ENCODE measurements around the gene CD300LB.
"Not testable (repeated sequence)": the region's sequence is repeated elsewhere in the genome, so short reads cannot be mapped to it uniquely, and the experiment has no call there.

CD300LB gene

DNA sequence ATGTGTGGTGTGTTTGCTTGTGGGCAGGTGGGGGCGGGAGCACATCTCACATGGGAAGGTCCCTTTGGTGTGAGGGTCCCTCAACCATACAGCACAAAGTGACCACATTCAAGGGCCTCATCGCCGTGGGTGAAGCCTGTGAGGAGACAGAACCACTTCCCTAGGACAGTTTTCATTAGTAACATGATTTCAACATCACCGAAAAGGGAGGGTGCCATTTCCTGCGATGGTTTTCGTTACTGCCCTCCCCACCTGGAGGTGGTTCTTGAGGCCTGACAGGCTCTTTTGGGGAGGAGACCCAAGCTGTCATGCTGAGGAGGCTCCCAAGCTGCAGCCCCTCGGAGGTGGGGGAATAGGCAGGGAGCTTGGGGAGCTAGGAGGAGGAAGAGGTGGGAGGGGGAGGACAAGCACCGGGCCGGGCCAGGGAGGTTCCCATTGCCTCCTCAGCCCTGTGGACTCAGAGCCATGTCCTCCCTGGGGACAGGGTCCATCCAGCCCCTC is 9.5 kb downstream of the CD300LB start:
- Histone ChIP-seq H4K20me1 (ENCODE audit: low read depth, low read length) (no peaks in the 10 kb centered on the region), H3K9me2 (replicated peaks; ENCODE audit: insufficient read depth, low read length) (no peaks in the 10 kb centered on the region), H3K27ac (ENCODE audit: low read depth, low read length) (no peak overlapping the region), H3F3A (ENCODE audit: insufficient read depth) (no peaks in the 10 kb centered on the region), H3K9ac (ENCODE audit: low read length) (no peak overlapping the region), H3K27me3 (ENCODE audit: low read length) (no peaks in the 10 kb centered on the region), H3K4me2 (ENCODE audit: low read depth, low read length, poor library complexity, severe bottlenecking) (no peak overlapping the region), H2AFZ (ENCODE audit: low read depth, low read length, severe bottlenecking) (no peak overlapping the region), H3K9me3 (ENCODE audit: insufficient read depth, low read length) (peaks cover 5% of the 10 kb centered on the region; the same call in 1 of the 2 replicates), H3K36me3 (ENCODE audit: low read length) (no peaks in the 10 kb centered on the region), H3K4me3 (ENCODE audit: insufficient read depth, low read length, poor library complexity, severe bottlenecking) (no peak overlapping the region), H3K79me2 (ENCODE audit: insufficient read depth, low read length) (no peaks in the 10 kb centered on the region)
- TF ChIP-seq, protein P1, sequence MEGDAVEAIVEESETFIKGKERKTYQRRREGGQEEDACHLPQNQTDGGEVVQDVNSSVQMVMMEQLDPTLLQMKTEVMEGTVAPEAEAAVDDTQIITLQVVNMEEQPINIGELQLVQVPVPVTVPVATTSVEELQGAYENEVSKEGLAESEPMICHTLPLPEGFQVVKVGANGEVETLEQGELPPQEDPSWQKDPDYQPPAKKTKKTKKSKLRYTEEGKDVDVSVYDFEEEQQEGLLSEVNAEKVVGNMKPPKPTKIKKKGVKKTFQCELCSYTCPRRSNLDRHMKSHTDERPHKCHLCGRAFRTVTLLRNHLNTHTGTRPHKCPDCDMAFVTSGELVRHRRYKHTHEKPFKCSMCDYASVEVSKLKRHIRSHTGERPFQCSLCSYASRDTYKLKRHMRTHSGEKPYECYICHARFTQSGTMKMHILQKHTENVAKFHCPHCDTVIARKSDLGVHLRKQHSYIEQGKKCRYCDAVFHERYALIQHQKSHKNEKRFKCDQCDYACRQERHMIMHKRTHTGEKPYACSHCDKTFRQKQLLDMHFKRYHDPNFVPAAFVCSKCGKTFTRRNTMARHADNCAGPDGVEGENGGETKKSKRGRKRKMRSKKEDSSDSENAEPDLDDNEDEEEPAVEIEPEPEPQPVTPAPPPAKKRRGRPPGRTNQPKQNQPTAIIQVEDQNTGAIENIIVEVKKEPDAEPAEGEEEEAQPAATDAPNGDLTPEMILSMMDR (IDR thresholded peaks at IDR 0.05; ENCODE audit: insufficient read depth, low read length, poor library complexity, severe bottlenecking) = no peak
- TF ChIP-seq EZH2phosphoT487 (conservative IDR thresholded peaks at IDR 0.05; ENCODE audit: low read length) = no peak

DNA sequence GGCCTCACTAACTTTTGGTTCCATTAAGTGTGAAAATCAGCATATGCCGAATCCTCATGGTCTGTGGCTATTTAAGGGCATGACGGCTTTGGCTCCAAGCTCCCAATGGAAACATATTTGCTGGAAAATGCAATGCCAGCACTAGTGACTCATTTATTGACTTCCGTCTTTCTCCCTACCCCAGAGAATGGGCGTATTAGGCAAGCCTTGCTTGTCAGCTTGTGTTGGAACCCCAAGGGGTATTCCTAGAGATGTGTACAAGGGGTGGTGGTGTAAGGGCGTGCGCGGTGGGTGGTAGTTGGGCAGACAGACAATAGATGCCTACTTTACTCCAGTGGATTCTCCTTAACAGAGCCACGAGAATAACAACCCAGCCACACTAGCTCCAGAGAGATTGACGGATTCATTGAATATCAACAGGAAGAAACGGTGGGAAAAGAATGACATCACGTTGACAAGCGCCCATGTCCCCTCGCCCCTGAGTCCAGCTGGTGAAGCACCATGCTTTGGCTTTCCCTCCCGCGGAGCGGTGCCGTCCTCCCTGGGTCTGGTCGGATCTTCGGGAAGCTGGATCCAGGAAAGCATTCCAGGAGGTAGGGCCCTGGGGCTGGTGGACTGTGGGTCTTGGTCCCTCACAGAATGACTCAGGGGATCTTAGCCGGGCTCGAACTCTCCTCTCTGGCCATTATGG is 10.3 kb downstream of the CD300LB start:
- no peaks in the 10 kb centered on the region for H3K27me3 ChIP-seq (ENCODE audit: low read length)
- TF ChIP-seq, protein P1 (IDR thresholded peaks at IDR 0.05; ENCODE audit: insufficient read depth, low read length, poor library complexity, severe bottlenecking) = no peak
- TF ChIP-seq EZH2phosphoT487 (conservative IDR thresholded peaks at IDR 0.05; ENCODE audit: low read length) = no peak

DNA sequence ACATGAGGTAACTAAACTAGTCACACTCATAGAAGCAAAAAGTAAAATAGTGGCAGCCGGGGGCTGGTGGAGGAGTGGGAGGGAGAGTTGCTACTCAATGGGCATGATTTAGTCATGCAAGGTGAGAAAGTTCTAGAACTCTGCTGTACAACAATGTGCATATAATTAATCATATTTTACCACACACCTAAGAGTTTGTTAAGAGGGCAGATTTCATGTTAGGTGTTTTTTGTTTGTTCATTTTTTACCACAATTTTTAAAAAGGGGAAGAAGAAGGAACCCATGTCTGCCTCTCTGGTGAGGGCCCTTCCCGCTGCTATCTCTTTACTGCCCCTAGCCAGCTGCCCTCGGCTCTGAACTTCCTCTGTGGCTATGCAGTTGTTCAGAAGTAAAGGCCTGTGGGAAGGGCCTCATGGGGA is 11.2 kb downstream of the CD300LB start:
- Histone ChIP-seq H3K36me3 (ENCODE audit: low read length) (no peaks in the 10 kb centered on the region), H3F3A (ENCODE audit: insufficient read depth) (no peaks in the 10 kb centered on the region), H3K27me3 (ENCODE audit: low read length) (no peaks in the 10 kb centered on the region), H3K27ac (ENCODE audit: low read depth, low read length) (no peak overlapping the region), H3K9me3 (ENCODE audit: insufficient read depth, low read length) (peaks cover 5% of the 10 kb centered on the region; the same call in 1 of the 2 replicates), H3K4me2 (ENCODE audit: low read depth, low read length, poor library complexity, severe bottlenecking) (no peak overlapping the region), H3K79me2 (ENCODE audit: insufficient read depth, low read length) (no peaks in the 10 kb centered on the region), H3K9ac (ENCODE audit: low read length) (no peak overlapping the region), H2AFZ (ENCODE audit: low read depth, low read length, severe bottlenecking) (no peak overlapping the region), H3K4me3 (ENCODE audit: insufficient read depth, low read length, poor library complexity, severe bottlenecking) (no peak overlapping the region), H3K9me2 (replicated peaks; ENCODE audit: insufficient read depth, low read length) (no peaks in the 10 kb centered on the region), H4K20me1 (ENCODE audit: low read depth, low read length) (no peaks in the 10 kb centered on the region)
- TF ChIP-seq, protein P1 (IDR thresholded peaks at IDR 0.05; ENCODE audit: insufficient read depth, low read length, poor library complexity, severe bottlenecking) = no peak
- TF ChIP-seq EZH2phosphoT487 (conservative IDR thresholded peaks at IDR 0.05; ENCODE audit: low read length) = no peak

More for the DNA sequence above, 10.3 kb downstream of the CD300LB start:
- no peak overlapping the region for H3K9ac ChIP-seq (ENCODE audit: low read length)
- no peaks in the 10 kb centered on the region for H4K20me1 ChIP-seq (ENCODE audit: low read depth, low read length)
- no peaks in the 10 kb centered on the region for H3K36me3 ChIP-seq (ENCODE audit: low read length)
- H3K9me2 ChIP-seq (replicated peaks; ENCODE audit: insufficient read depth, low read length) = no peaks in the 10 kb centered on the region
- no peak overlapping the region for H3K4me2 ChIP-seq (ENCODE audit: low read depth, low read length, poor library complexity, severe bottlenecking)
- H3K4me3 ChIP-seq (ENCODE audit: insufficient read depth, low read length, poor library complexity, severe bottlenecking) = no peak overlapping the region
- no peak overlapping the region for H3K27ac ChIP-seq (ENCODE audit: low read depth, low read length)
- peaks cover 5% of the 10 kb centered on the region; the same call in 1 of the 2 replicates for H3K9me3 ChIP-seq (ENCODE audit: insufficient read depth, low read length)
- no peaks in the 10 kb centered on the region for H3F3A ChIP-seq (ENCODE audit: insufficient read depth)
- no peak overlapping the region for H2AFZ ChIP-seq (ENCODE audit: low read depth, low read length, severe bottlenecking)
- H3K79me2 ChIP-seq (ENCODE audit: insufficient read depth, low read length) = no peaks in the 10 kb centered on the region

DNA sequence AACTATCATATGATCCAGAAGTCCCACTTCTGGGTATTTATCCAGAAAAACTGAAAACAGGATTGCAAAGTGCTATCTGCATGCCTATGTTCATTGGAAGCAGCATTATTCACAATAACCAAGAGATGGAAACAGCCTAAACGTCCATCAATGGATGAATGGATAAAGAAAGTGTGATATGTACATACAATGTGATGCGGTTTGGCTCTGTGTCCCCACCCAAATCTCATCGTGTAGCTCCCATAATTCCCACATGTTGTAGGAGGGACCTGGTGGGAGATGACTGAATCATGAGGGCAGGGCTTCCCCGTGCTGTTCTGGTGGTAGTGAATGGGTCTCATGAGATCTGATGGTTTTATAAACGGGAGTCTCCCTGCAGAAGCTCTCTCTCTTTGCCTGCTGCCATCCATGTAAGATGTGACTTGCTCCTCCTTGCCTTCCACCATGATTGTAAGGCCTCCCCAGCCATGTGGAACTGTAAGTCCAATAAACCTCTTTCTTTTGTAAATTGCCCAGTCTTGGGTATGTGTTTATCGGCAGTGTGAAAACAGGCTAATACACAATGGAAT is 12.8 kb downstream of the CD300LB start:
- H3K36me3 ChIP-seq (ENCODE audit: low read length); H3K4me2 ChIP-seq (ENCODE audit: low read depth, low read length, poor library complexity, severe bottlenecking); H3K4me3 ChIP-seq (ENCODE audit: insufficient read depth, low read length, poor library complexity, severe bottlenecking); H3K79me2 ChIP-seq (ENCODE audit: insufficient read depth, low read length); H3K27me3 ChIP-seq (ENCODE audit: low read length); H3F3A ChIP-seq (ENCODE audit: insufficient read depth); H3K27ac ChIP-seq (ENCODE audit: low read depth, low read length); H3K9me2 ChIP-seq (replicated peaks; ENCODE audit: insufficient read depth, low read length); H2AFZ ChIP-seq (ENCODE audit: low read depth, low read length, severe bottlenecking); H3K9ac ChIP-seq (ENCODE audit: low read length); H4K20me1 ChIP-seq (ENCODE audit: low read depth, low read length): not testable (repeated sequence)
- H3K9me3 ChIP-seq (ENCODE audit: insufficient read depth, low read length) = peaks cover 18% of the 10 kb centered on the region; the same call in 1 of the 2 replicates

Data from SU-DHL-6 (cell line).